Liver (tissue), 9 donors: ENCODE results near the gene SUGCT. TPM values are rescaled to one million over a fixed set of nuclear protein-coding genes. Genes with fewer than 3 reads are reported as not detected.

Experiments used
- DNase-seq: peaks from one replicate; pipeline ENCODE4 v3.0.0-alpha.2; 2017; ENCODE audit warnings: low spot score
- H3K27ac ChIP-seq, 2 donors: one replicate each; pipeline ENCODE4 v1.7.0; 2013; ENCODE audit warnings: inconsistent platforms in 2 of 2, low read length in 2 of 2, control low read depth in 1 of 2, low read depth in 1 of 2, mild to moderate bottlenecking in 1 of 2
- H3K27me3 ChIP-seq, 4 donors: one replicate each; pipeline versions ENCODE4 v1.6.1 to v1.7.0; 2013; ENCODE audit warnings: low read length in 3 of 4, inconsistent platforms in 1 of 4, mild to moderate bottlenecking in 1 of 4, moderate library complexity in 1 of 4; ENCODE audit not compliant: control insufficient read depth in 4 of 4, insufficient read depth in 4 of 4
- H3K36me3 ChIP-seq, 4 donors: one replicate each; pipeline versions ENCODE4 v1.6.1 to v1.7.0; 2013; ENCODE audit warnings: low read length in 3 of 4, mild to moderate bottlenecking in 3 of 4, low read depth in 1 of 4, moderate library complexity in 1 of 4; ENCODE audit not compliant: control insufficient read depth in 4 of 4, insufficient read depth in 3 of 4
- H3K4me1 ChIP-seq, 4 donors: one replicate each; pipeline versions ENCODE4 v1.6.1 to v1.7.0; 2013; ENCODE audit warnings: low read length in 3 of 4, mild to moderate bottlenecking in 3 of 4, moderate library complexity in 1 of 4; ENCODE audit not compliant: control insufficient read depth in 4 of 4, insufficient read depth in 4 of 4
- H3K4me3 ChIP-seq, 3 donors: one replicate each; pipeline versions ENCODE4 v1.6.1 to v1.7.0; 2013; ENCODE audit warnings: low read length in 3 of 3, control low read depth in 1 of 3, low read depth in 1 of 3, mild to moderate bottlenecking in 1 of 3
- H3K9ac ChIP-seq, 2 donors: one replicate each; pipeline ENCODE4 v1.7.0; 2013; ENCODE audit warnings: low read length in 2 of 2, mild to moderate bottlenecking in 2 of 2, moderate library complexity in 2 of 2, control low read depth in 1 of 2, low read depth in 1 of 2
- H3K9me3 ChIP-seq, 4 donors: one replicate each; pipeline versions ENCODE4 v1.6.1 to v1.7.0; 2013; ENCODE audit warnings: low read length in 3 of 4; ENCODE audit not compliant: control insufficient read depth in 4 of 4
- EGR1 ChIP-seq, 2 donors: IDR thresholded peaks; 2 replicates each; pipeline ENCODE4 v1.6.1; 2016 to 2018; ENCODE audit warnings: antibody characterized with exemption in 2 of 2, low read depth in 2 of 2
- FOXA1 ChIP-seq: IDR thresholded peaks from 2 replicates; pipeline ENCODE4 v1.6.1; 2016; ENCODE audit warnings: antibody characterized with exemption
- FOXA2 ChIP-seq: IDR thresholded peaks from 2 replicates; pipeline ENCODE4 v1.6.1; 2016; ENCODE audit warnings: antibody characterized with exemption
- GABPA ChIP-seq, 2 donors: IDR thresholded peaks in 1 of 2; conservative IDR thresholded peaks in 1 of 2; 2 replicates each; pipeline ENCODE4 v1.6.1; 2016; ENCODE audit warnings: antibody characterized with exemption in 2 of 2, mild to moderate bottlenecking in 1 of 2, moderate library complexity in 1 of 2
- HNF4A ChIP-seq, 2 donors: conservative IDR thresholded peaks; 2 replicates each; pipeline ENCODE4 v1.6.1; 2016; ENCODE audit warnings: antibody characterized with exemption in 2 of 2, mild to moderate bottlenecking in 2 of 2
- HNF4G ChIP-seq: IDR thresholded peaks from 2 replicates; pipeline ENCODE4 v1.6.1; 2016; ENCODE audit warnings: antibody characterized with exemption
- JUND ChIP-seq, 2 donors: IDR thresholded peaks; 2 replicates each; pipeline ENCODE4 v1.6.1; 2016; ENCODE audit warnings: antibody characterized with exemption in 2 of 2
- NR2F2 ChIP-seq: IDR thresholded peaks from 2 replicates; pipeline ENCODE4 v1.6.1; 2016; ENCODE audit warnings: antibody characterized with exemption
- RAD21 ChIP-seq, 2 donors: IDR thresholded peaks; 2 replicates each; pipeline ENCODE4 v1.6.1; 2016; ENCODE audit warnings: antibody characterized with exemption in 2 of 2, mild to moderate bottlenecking in 2 of 2
- RXRA ChIP-seq, 2 donors: IDR thresholded peaks; 2 replicates each; pipeline ENCODE4 v1.6.1; 2017 to 2018; ENCODE audit warnings: antibody characterized with exemption in 2 of 2, mild to moderate bottlenecking in 1 of 2
- SP1 ChIP-seq: IDR thresholded peaks from 2 replicates; pipeline ENCODE4 v1.6.1; 2018; ENCODE audit warnings: antibody characterized with exemption, mild to moderate bottlenecking
- TAF1 ChIP-seq: conservative IDR thresholded peaks from 2 replicates; pipeline ENCODE4 v1.6.1; 2016; ENCODE audit warnings: antibody characterized with exemption, mild to moderate bottlenecking
- YY1 ChIP-seq: IDR thresholded peaks from 2 replicates; pipeline ENCODE4 v1.6.1; 2016; ENCODE audit warnings: antibody characterized with exemption, mild to moderate bottlenecking
- WGBS: extraction: QIAGEN DNeasy Blood & Tissue Kit; methylation state at CpG from one replicate; pipeline ENCODE4 v1.1.7; 2013; 5-methylcytosine and 5-hydroxymethylcytosine counted together
- polyA plus RNA-seq, 2 donors: library from polyadenylated mRNA; stranded (reverse) in 1 of 2; unstranded in 1 of 2; fragments of 200-250 nt in 1 of 2; fragments of >200 nt in 1 of 2; fragmentation: Nextera tagmentation in 1 of 2; extraction: Ambion mirVana in 1 of 2; gene quantifications; one replicate each; pipeline versions ENCODE4 v1.2.1 to v1.2.3, GENCODE V29; 2013 to 2015
- total RNA-seq, 2 donors: library from RNA; depleted of rRNA; stranded (reverse); fragments of >200 nt; gene quantifications; one replicate each; pipeline ENCODE4 v1.2.3, GENCODE V29; 2014
- TF ChIP-seq, protein P1 (sequence below): IDR thresholded peaks from 2 replicates; pipeline ENCODE4 v1.6.1; 2016; ENCODE audit warnings: antibody characterized with exemption, mild to moderate bottlenecking
- TF ChIP-seq, protein P2 (sequence below): IDR thresholded peaks from 2 replicates; pipeline ENCODE4 v1.6.1; 2016; ENCODE audit warnings: antibody characterized with exemption
- TF ChIP-seq, protein P3 (sequence below): IDR thresholded peaks from 2 replicates; pipeline ENCODE4 v1.6.1; 2016; ENCODE audit warnings: antibody characterized with exemption
- TF ChIP-seq, protein P4 (sequence below): fragments of 150-350 bp; IDR thresholded peaks from 2 replicates; pipeline ENCODE4 v1.5.1; 2017; ENCODE audit warnings: improper control_type of control experiment, low read depth, low read length; ENCODE audit not compliant: missing input control
- TF ChIP-seq, protein P5 (sequence below): IDR thresholded peaks from 2 replicates; pipeline ENCODE4 v1.6.1; 2016; ENCODE audit warnings: antibody characterized with exemption
- donor health status: healthy.
- donor health status: healthy.
- donor health status: healthy.
- donor health status: healthy.
- donor health status: healthy.

Gene SUGCT
- total and polyA plus RNA-seq, 4 donors = 6.2 to 11.9 (median 9.9) TPM

DNA sequence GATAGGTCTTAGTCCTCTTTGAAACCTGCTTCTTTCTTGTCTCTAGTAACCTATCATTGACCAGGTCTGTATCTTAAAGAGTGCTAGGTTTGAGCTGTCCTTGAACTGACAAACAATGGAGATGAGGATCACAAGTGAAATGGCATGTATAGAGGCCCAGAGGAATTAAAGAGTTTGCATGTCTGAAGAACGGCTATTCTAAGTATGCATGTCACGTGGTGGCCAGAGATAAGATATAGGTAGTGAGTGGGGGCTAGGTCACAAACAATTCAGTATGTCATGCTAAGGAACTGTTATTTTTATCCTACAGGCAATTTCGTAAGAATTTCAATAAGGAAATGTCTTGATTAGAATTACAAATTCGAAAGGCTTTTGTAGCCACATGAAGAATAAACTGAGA, 95.3 kb downstream of the SUGCT start:
- Histone ChIP-seq H3K4me3 (no peak overlapping the region), H3K4me1 (peaks cover 0 to 8% (median 2%) of the 10 kb centered on the region in 4 donors), H3K27me3 (no peaks in the 10 kb centered on the region), H3K27ac (no peak overlapping the region), H3K9me3 (no peaks in the 10 kb centered on the region), H3K9ac (no peak overlapping the region), H3K36me3 (no peaks in the 10 kb centered on the region)
- 77% methylated on average over 4 of the region's 4 CpGs for WGBS
- DNase-seq = no peak
- TF ChIP-seq YY1 = no peak
- TF ChIP-seq JUND (IDR thresholded peaks at IDR 0.05) = no peak
- no peak for TF ChIP-seq RAD21 (IDR thresholded peaks at IDR 0.05)
- TF ChIP-seq, protein P1, sequence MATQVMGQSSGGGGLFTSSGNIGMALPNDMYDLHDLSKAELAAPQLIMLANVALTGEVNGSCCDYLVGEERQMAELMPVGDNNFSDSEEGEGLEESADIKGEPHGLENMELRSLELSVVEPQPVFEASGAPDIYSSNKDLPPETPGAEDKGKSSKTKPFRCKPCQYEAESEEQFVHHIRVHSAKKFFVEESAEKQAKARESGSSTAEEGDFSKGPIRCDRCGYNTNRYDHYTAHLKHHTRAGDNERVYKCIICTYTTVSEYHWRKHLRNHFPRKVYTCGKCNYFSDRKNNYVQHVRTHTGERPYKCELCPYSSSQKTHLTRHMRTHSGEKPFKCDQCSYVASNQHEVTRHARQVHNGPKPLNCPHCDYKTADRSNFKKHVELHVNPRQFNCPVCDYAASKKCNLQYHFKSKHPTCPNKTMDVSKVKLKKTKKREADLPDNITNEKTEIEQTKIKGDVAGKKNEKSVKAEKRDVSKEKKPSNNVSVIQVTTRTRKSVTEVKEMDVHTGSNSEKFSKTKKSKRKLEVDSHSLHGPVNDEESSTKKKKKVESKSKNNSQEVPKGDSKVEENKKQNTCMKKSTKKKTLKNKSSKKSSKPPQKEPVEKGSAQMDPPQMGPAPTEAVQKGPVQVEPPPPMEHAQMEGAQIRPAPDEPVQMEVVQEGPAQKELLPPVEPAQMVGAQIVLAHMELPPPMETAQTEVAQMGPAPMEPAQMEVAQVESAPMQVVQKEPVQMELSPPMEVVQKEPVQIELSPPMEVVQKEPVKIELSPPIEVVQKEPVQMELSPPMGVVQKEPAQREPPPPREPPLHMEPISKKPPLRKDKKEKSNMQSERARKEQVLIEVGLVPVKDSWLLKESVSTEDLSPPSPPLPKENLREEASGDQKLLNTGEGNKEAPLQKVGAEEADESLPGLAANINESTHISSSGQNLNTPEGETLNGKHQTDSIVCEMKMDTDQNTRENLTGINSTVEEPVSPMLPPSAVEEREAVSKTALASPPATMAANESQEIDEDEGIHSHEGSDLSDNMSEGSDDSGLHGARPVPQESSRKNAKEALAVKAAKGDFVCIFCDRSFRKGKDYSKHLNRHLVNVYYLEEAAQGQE = no peak
- TF ChIP-seq SP1 = no peak
- no peak for TF ChIP-seq HNF4A (conservative IDR thresholded peaks at IDR 0.05)
- TF ChIP-seq, protein P2, sequence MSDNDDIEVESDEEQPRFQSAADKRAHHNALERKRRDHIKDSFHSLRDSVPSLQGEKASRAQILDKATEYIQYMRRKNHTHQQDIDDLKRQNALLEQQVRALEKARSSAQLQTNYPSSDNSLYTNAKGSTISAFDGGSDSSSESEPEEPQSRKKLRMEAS = no peak
- no peak for TF ChIP-seq HNF4G
- TF ChIP-seq NR2F2 = no peak
- TF ChIP-seq GABPA (IDR thresholded peaks at IDR 0.05 in 1 of 2, conservative IDR thresholded peaks at IDR 0.05 in 1 of 2) = no peak

DNA sequence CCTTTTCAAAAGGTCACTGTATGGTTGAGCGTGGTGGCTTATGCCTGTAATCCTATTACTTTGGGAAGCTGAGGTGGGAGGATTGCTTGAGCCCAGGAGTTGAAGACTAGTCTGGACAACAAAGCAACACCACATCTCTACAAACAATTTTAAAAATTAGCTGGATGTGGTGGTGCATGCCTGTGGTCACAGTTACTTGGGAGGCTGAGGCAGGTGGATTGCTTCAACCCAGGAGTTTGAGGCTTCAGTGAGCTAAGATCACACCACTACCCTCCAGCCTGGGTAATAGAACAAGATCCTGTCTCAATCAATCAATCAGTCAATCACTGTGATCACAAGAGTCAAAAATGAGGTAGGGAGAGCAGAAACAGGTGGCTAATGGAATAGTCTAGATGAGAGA, 97.0 kb downstream of the SUGCT start:
- Histone ChIP-seq H3K4me3 (no peak overlapping the region), H3K9me3 (no peaks in the 10 kb centered on the region), H3K9ac (peak overlapping the region in 1 of 2 donors; percentile 54), H3K4me1 (peaks cover 0 to 8% (median 2%) of the 10 kb centered on the region in 4 donors), H3K27ac (no peak overlapping the region), H3K27me3 (no peaks in the 10 kb centered on the region), H3K36me3 (no peaks in the 10 kb centered on the region)
- WGBS = 92% methylated on average over 1 of the region's 1 CpG
- DNase-seq = no peak
- TF ChIP-seq GABPA (IDR thresholded peaks at IDR 0.05 in 1 of 2, conservative IDR thresholded peaks at IDR 0.05 in 1 of 2) (no peak), JUND (IDR thresholded peaks at IDR 0.05) (no peak), HNF4A (conservative IDR thresholded peaks at IDR 0.05) (no peak), EGR1 (IDR thresholded peaks at IDR 0.05; ENCODE audit: low read depth in 2 of 2) (no peak), HNF4G (no peak), TAF1 (no peak), RAD21 (IDR thresholded peaks at IDR 0.05) (no peak), SP1 (no peak), FOXA1 (no peak), NR2F2 (no peak), RXRA (IDR thresholded peaks at IDR 0.05) (no peak), FOXA2 (no peak)
- TF ChIP-seq, protein P3, sequence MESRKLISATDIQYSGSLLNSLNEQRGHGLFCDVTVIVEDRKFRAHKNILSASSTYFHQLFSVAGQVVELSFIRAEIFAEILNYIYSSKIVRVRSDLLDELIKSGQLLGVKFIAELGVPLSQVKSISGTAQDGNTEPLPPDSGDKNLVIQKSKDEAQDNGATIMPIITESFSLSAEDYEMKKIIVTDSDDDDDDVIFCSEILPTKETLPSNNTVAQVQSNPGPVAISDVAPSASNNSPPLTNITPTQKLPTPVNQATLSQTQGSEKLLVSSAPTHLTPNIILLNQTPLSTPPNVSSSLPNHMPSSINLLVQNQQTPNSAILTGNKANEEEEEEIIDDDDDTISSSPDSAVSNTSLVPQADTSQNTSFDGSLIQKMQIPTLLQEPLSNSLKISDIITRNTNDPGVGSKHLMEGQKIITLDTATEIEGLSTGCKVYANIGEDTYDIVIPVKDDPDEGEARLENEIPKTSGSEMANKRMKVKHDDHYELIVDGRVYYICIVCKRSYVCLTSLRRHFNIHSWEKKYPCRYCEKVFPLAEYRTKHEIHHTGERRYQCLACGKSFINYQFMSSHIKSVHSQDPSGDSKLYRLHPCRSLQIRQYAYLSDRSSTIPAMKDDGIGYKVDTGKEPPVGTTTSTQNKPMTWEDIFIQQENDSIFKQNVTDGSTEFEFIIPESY = no peak
- TF ChIP-seq, protein P4, sequence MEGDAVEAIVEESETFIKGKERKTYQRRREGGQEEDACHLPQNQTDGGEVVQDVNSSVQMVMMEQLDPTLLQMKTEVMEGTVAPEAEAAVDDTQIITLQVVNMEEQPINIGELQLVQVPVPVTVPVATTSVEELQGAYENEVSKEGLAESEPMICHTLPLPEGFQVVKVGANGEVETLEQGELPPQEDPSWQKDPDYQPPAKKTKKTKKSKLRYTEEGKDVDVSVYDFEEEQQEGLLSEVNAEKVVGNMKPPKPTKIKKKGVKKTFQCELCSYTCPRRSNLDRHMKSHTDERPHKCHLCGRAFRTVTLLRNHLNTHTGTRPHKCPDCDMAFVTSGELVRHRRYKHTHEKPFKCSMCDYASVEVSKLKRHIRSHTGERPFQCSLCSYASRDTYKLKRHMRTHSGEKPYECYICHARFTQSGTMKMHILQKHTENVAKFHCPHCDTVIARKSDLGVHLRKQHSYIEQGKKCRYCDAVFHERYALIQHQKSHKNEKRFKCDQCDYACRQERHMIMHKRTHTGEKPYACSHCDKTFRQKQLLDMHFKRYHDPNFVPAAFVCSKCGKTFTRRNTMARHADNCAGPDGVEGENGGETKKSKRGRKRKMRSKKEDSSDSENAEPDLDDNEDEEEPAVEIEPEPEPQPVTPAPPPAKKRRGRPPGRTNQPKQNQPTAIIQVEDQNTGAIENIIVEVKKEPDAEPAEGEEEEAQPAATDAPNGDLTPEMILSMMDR = no peak
- TF ChIP-seq, protein P5, sequence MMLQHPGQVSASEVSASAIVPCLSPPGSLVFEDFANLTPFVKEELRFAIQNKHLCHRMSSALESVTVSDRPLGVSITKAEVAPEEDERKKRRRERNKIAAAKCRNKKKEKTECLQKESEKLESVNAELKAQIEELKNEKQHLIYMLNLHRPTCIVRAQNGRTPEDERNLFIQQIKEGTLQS = no peak
- TF ChIP-seq, protein P1 = no peak
